HepG2 (cell line): ENCODE data around the gene MEF2B. TPM values are rescaled to one million over a fixed set of nuclear protein-coding genes. Genes with fewer than 3 reads are reported as not detected.

Experiments
- AKNA ChIP-seq: sonication (generic); formaldehyde crosslinking; IDR thresholded peaks from 2 replicates; pipeline ENCODE4 v1.4.0; 2020; ENCODE audit warnings: missing genetic modification reagents, borderline replicate concordance
- ASH2L ChIP-seq: fragments of 300-600, 200-600 bp; sonication (generic); IDR thresholded peaks from 2 replicates; pipeline ENCODE4 v1.7.0; 2017; ENCODE audit warnings: low read depth, mild to moderate bottlenecking, moderate library complexity, mixed read lengths, low read length; ENCODE audit not compliant: insufficient read length
- ERF ChIP-seq: IDR thresholded peaks from 2 replicates; pipeline ENCODE4 v1.6.1; 2018; ENCODE audit warnings: missing biosample characterization, missing genetic modification reagents
- GPBP1L1 ChIP-seq: sonication (generic); formaldehyde crosslinking; IDR thresholded peaks from 2 replicates; pipeline ENCODE4 v1.5.0; 2020; ENCODE audit warnings: mild to moderate bottlenecking, missing genetic modification reagents
- ISX ChIP-seq: sonication (generic); formaldehyde crosslinking; conservative IDR thresholded peaks from 2 replicates; pipeline ENCODE4 v1.5.0; 2020; ENCODE audit warnings: missing genetic modification reagents
- JARID2 ChIP-seq: sonication (generic); formaldehyde crosslinking; IDR thresholded peaks from 2 replicates; pipeline ENCODE4 v1.8.1; 2023; ENCODE audit warnings: missing genetic modification reagents, inconsistent platforms; ENCODE audit not compliant: insufficient replicate concordance
- JUNB ChIP-seq: sonication (generic); formaldehyde crosslinking; IDR thresholded peaks from 2 replicates; pipeline ENCODE4 v1.8.0; 2022; ENCODE audit warnings: missing genetic modification reagents, mild to moderate bottlenecking, borderline replicate concordance
- MAX ChIP-seq: IDR thresholded peaks from 2 replicates; pipeline ENCODE4 v1.6.1; 2012; ENCODE audit warnings: inconsistent platforms
- NFRKB ChIP-seq: fragments of 450-650 bp; IDR thresholded peaks from 2 replicates; pipeline ENCODE4 v1.6.1; 2017
- PREB ChIP-seq: sonication (generic); formaldehyde crosslinking; IDR thresholded peaks from 2 replicates; pipeline ENCODE4 v1.4.0; 2020; ENCODE audit warnings: missing genetic modification reagents
- RAD21 ChIP-seq: fragments of 450-650 bp; formaldehyde crosslinking; IDR thresholded peaks from 2 replicates; pipeline ENCODE4 v1.5.0; 2020; ENCODE audit warnings: mild to moderate bottlenecking
- RBAK ChIP-seq: sonication (generic); formaldehyde crosslinking; IDR thresholded peaks from 2 replicates; pipeline ENCODE4 v1.5.1; 2020; ENCODE audit warnings: mild to moderate bottlenecking, missing genetic modification reagents
- RCOR2 ChIP-seq: IDR thresholded peaks from 2 replicates; pipeline ENCODE4 v1.6.1; 2016; ENCODE audit warnings: missing biosample characterization, missing genetic modification reagents
- SIX4 ChIP-seq: sonication (generic); formaldehyde crosslinking; IDR thresholded peaks from 2 replicates; pipeline ENCODE4 v1.4.0; 2020; ENCODE audit warnings: missing genetic modification reagents
- SPEN ChIP-seq: sonication (generic); formaldehyde crosslinking; IDR thresholded peaks from 2 replicates; pipeline ENCODE4 v1.5.1; 2020; ENCODE audit warnings: low read depth, mild to moderate bottlenecking, missing genetic modification reagents
- SRY ChIP-seq: sonication (generic); formaldehyde crosslinking; IDR thresholded peaks from 2 replicates; pipeline ENCODE4 v1.8.0; 2022; ENCODE audit warnings: mild to moderate bottlenecking, missing genetic modification reagents
- THAP7 ChIP-seq: sonication (generic); formaldehyde crosslinking; IDR thresholded peaks from 2 replicates; pipeline ENCODE4 v1.8.1; 2023; ENCODE audit warnings: mild to moderate bottlenecking, missing genetic modification reagents
- WIZ ChIP-seq: sonication (generic); formaldehyde crosslinking; IDR thresholded peaks from 2 replicates; pipeline ENCODE4 v1.5.1; 2020; ENCODE audit warnings: mild to moderate bottlenecking, missing genetic modification reagents
- ZNF33A ChIP-seq: sonication (generic); formaldehyde crosslinking; IDR thresholded peaks from 2 replicates; pipeline ENCODE4 v1.5.1; 2020; ENCODE audit warnings: missing genetic modification reagents, mild to moderate bottlenecking, moderate library complexity, borderline replicate concordance
- ZNF546 ChIP-seq: sonication (generic); formaldehyde crosslinking; conservative IDR thresholded peaks from 2 replicates; pipeline ENCODE4 v1.8.1; 2023; ENCODE audit warnings: mild to moderate bottlenecking, missing genetic modification reagents
- ZNF567 ChIP-seq: sonication (generic); formaldehyde crosslinking; IDR thresholded peaks from 2 replicates; pipeline ENCODE4 v1.8.1; 2023; ENCODE audit warnings: mild to moderate bottlenecking, missing genetic modification reagents, borderline replicate concordance
- ZNF703 ChIP-seq: sonication (generic); formaldehyde crosslinking; IDR thresholded peaks from 2 replicates; pipeline ENCODE4 v1.5.1; 2020; ENCODE audit warnings: missing genetic modification reagents, mild to moderate bottlenecking, moderate library complexity, borderline replicate concordance
- polyA plus RNA-seq, 8 experiments: library from polyadenylated mRNA; depleted of rRNA in 3 of 8; stranded (reverse) in 7 of 8; unstranded in 1 of 8; fragments of >200 nt; fragmentation: Illumina TruSeq in 4 of 8; extraction: Trizol in 4 of 8; gene quantifications; 2 replicates each; pipeline versions ENCODE4 v1.2.1 to v1.2.3, GENCODE V29; 2011 to 2016; ENCODE audit warnings: low read depth in 4 of 8, missing spikeins in 1 of 8, mixed read lengths in 1 of 8; ENCODE audit not compliant: insufficient read depth in 1 of 8
- total RNA-seq, 5 experiments: library from RNA; depleted of rRNA; stranded (reverse); fragments of >200 nt; fragmentation: Illumina TruSeq; extraction: Trizol; gene quantifications; 2 replicates each; pipeline ENCODE4 v1.2.3, GENCODE V29; 2016; ENCODE audit warnings: low read depth in 1 of 5

Gene MEF2B
- total and polyA plus RNA-seq, 2 of the 13 experiments (the other 11 are each of a cell fraction or from before 2014, with no cell fraction given), result 1.2 to 1.7 TPM

- TF ChIP-seq ASH2L, result peak; percentile 23
- no peak for TF ChIP-seq ZNF703 (CRISPR knock-in tag)
- TF ChIP-seq ZNF567 (CRISPR knock-in tag), result no peak
- no peak for TF ChIP-seq WIZ (CRISPR knock-in tag)
- no peak for TF ChIP-seq ZNF546 (CRISPR knock-in tag)
- no peak for TF ChIP-seq RBAK
- no peak for TF ChIP-seq JUNB (CRISPR knock-in tag)
- no peak for TF ChIP-seq RAD21
- TF ChIP-seq ISX (CRISPR knock-in tag), result no peak
- TF ChIP-seq JARID2 (CRISPR knock-in tag), result no peak
- 0 out of 2 replicates have a peak, but pooled peaks have one; percentile 27 for TF ChIP-seq ERF (CRISPR knock-in tag)
- TF ChIP-seq PREB (CRISPR knock-in tag), result no peak
- no peak for TF ChIP-seq ZNF33A (CRISPR knock-in tag)
- no peak for TF ChIP-seq THAP7 (CRISPR knock-in tag)
- TF ChIP-seq SRY, result no peak
- TF ChIP-seq RCOR2 (CRISPR knock-in tag), result no peak
- no peak for TF ChIP-seq AKNA (CRISPR knock-in tag)
- no peak for TF ChIP-seq SIX4 (CRISPR knock-in tag)
- TF ChIP-seq NFRKB, result no peak
- TF ChIP-seq MAX, result peak; percentile 57; the same call in 1 of the 2 replicates
- TF ChIP-seq GPBP1L1 (CRISPR knock-in tag), result no peak
- TF ChIP-seq SPEN (CRISPR knock-in tag), result no peak
Measured at GRCh38 chr19:19170053-19170872, at the start of gene MEF2B (continued).
